GM21381 (cell line): ENCODE measurements around the gene CLASP2.

ENCODE experiments used
- ATAC-seq: cut with Tn5 transposase; IDR thresholded peaks from one replicate; pipeline ENCODE4 v1.9.1; 2021; ENCODE audit warnings: mild to moderate bottlenecking, moderate library complexity; ENCODE audit not compliant: unreplicated experiment

Gene CLASP2

GRCh38 chr3:33639889-33640288 is 78.2 kb downstream of the CLASP2 start:
- peak; percentile 51 for ATAC-seq

GRCh38 chr3:33637482-33637881 is 80.6 kb downstream of the CLASP2 start:
- no peak for ATAC-seq

GRCh38 chr3:33636125-33636850 is 81.8 kb downstream of the CLASP2 start:
- ATAC-seq: no peak

- no peak for ATAC-seq
Measured at GRCh38 chr3:33634262-33634661, 83.8 kb downstream of the CLASP2 start.

- no peak for ATAC-seq
Measured at GRCh38 chr3:33629219-33629618, 88.8 kb downstream of the CLASP2 start.

- ATAC-seq: no peak
Measured at GRCh38 chr3:33624756-33625155, 93.3 kb downstream of the CLASP2 start.

- ATAC-seq: no peak
Measured at GRCh38 chr3:33613041-33613440, 105.0 kb downstream of the CLASP2 start.

GRCh38 chr3:33612607-33613006 is 105.4 kb downstream of the CLASP2 start:
- ATAC-seq: no peak

- no peak for ATAC-seq
Measured at GRCh38 chr3:33602829-33603228, 115.2 kb downstream of the CLASP2 start.

GRCh38 chr3:33597257-33597689 is 120.8 kb downstream of the CLASP2 start:
- ATAC-seq: no peak

- no peak for ATAC-seq
Measured at GRCh38 chr3:33592999-33593398, 125.1 kb downstream of the CLASP2 start.

- ATAC-seq: no peak
Measured at GRCh38 chr3:33590541-33590940, 127.5 kb downstream of the CLASP2 start.

GRCh38 chr3:33586402-33586801 is 131.7 kb downstream of the CLASP2 start:
- ATAC-seq: no peak

GRCh38 chr3:33582234-33582633 is 135.8 kb downstream of the CLASP2 start:
- ATAC-seq: no peak

GRCh38 chr3:33581666-33582065 is 136.4 kb downstream of the CLASP2 start:
- ATAC-seq: no peak

- ATAC-seq: no peak
Measured at GRCh38 chr3:33579840-33580239, 138.2 kb downstream of the CLASP2 start.

- no peak for ATAC-seq
Measured at GRCh38 chr3:33579178-33579510, 138.9 kb downstream of the CLASP2 start.

- no peak for ATAC-seq
Measured at GRCh38 chr3:33578325-33579177, 139.5 kb downstream of the CLASP2 start.

- no peak for ATAC-seq
Measured at GRCh38 chr3:33577588-33577987, 140.5 kb downstream of the CLASP2 start.

- ATAC-seq: no peak
Measured at GRCh38 chr3:33577173-33577572, 140.9 kb downstream of the CLASP2 start.

GRCh38 chr3:33575311-33575710 is 142.7 kb downstream of the CLASP2 start:
- no peak for ATAC-seq

GRCh38 chr3:33557829-33558228 is 160.2 kb downstream of the CLASP2 start:
- no peak for ATAC-seq
